Erythroblast (primary cell): ENCODE data around the gene GRIK4.

Experiments used
- GATA1 ChIP-seq: IDR thresholded peaks from 2 replicates; pipeline ENCODE4 v1.6.1; 2011; ENCODE audit warnings: low read depth, mild to moderate bottlenecking, control low read depth, low read length, moderate library complexity
- POLR2A ChIP-seq: IDR thresholded peaks from 2 replicates; pipeline ENCODE4 v1.6.1; 2011; ENCODE audit warnings: mild to moderate bottlenecking, low read length

GRCh38 chr11:120823159-120823558 lies 311.6 kb downstream of the GRIK4 start:
- TF ChIP-seq POLR2A: no peak
- TF ChIP-seq GATA1: no peak
